ENCODE data around the gene PAPSS2.

Gene PAPSS2

DNA sequence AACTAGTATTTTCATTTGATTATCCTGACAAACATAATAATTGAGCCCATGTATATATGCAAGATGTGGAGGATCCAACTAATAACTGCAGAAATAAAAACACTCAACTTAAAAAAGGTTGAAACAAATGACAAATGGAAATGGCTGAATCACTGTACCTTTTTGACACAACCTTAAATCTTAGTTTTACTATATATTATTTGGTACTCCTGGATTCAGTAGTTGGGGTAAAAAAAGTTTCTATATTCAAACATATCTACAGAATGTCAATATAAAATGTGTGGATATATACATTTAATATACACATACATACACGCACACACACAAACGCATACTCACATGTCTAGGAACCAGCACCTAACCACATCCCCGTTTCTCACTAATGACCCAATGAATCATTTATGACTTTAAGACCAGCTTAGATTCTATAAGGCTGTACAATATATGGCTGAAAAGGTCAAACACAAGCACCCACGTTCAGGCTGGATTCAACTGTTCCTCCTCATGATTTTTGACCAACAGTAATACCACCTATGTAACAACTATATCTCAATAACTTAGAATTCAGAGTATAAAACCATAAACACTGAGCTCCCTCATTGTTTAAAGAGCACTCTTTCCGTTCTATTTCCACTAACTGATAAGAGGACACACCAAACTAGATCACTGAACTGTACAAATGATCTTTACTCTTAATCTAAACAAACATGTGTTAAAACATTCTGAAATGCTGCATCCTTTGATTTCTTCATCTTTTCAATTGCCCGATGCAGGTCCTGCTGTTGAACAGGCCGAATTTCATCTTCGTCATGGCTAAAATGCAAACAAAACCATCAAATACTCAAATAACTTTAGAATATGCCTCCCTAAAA lies 94.6 kb downstream of the PAPSS2 start:
- DNase-seq: no peak

DNA sequence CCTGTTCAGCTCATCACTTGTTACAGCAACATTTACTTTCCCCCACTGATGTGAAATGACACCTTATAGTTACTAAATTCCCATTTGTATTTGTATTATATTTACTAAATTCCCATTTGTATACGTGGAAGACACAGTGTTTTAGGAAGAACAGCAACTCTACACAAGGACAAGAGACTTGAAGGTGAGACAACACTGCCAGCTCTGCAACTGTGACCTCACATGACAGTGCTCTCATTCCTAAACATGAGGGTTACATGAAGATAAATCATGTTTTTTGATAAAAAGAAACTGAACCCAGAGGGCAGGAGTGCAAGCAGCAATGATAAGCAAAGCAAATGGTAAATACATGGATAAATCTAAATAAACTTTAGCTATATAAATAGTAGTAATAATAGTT lies 98.0 kb downstream of the PAPSS2 start:
- no peak for DNase-seq

DNA sequence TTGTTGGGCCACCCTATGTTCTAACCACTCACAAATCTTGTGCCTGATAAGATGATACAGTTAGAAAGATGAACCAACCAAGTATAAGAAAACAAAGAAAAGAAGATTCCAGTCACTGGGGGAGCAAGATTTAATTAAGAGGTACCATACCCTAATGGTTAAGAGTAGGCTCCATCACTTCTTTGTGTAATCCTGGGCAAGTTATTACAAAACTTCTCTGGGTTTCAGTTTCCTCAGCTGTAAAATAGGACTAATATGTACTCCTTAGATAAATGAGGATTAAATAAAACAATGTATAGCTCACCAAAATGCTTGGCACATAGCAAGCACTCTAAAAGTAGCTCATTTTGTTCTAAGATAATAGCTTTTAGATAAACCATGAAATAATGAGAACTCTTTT lies 99.9 kb downstream of the PAPSS2 start:
- DNase-seq: no peak

DNA sequence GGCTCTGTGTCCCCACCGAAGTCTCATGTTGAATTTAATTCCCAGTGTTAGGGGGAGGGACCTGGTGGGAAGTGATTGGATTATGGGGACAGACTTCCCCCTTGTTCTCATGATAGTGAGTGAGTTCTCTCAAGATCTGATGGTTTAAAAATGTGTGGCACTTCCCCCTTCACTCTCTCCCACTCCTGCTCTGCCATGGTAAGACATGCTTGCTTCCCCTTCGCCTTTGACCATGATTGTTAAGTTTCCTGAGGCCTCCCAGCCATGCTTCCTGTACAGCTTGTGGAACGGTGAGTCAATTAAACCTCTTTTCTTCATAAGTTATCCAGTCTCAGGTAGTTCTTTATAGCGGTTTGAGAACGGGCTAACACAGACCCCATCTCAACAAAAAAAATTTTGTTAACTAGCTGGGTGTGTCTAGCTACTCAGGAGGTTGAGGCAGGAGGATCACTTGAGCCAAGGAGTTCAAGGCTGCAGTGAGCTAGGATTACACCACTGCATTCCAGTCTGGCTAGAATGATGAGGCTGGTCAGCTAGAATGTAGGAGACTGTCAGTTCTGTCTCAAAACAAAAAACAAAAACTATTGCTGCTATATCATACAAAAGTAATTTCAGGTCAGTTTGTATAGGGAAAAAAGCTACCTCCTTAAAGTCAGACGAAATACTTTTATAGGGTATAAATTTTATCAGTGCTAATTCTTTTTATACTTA lies 100.7 kb downstream of the PAPSS2 start:
- DNase-seq: no peak

DNA sequence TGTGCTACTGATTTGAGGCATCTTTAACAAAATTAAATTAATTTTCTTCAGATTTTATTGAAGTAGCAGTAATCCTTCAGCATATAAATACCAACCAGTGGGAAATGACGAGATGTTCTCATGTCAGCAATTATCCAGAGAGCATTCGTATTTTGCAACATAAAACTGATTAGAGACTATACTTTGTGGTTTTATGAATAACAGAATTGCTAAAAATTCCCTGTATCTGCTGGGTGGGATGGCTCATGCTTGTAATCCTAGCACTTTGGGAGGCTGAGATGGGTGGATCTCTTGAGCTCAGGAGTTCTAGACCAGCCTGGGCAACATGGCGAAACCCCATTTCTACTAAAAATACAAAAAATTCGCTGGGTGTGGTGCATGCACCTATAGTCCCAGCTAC lies 101.5 kb downstream of the PAPSS2 start:
- DNase-seq: no peak

DNA sequence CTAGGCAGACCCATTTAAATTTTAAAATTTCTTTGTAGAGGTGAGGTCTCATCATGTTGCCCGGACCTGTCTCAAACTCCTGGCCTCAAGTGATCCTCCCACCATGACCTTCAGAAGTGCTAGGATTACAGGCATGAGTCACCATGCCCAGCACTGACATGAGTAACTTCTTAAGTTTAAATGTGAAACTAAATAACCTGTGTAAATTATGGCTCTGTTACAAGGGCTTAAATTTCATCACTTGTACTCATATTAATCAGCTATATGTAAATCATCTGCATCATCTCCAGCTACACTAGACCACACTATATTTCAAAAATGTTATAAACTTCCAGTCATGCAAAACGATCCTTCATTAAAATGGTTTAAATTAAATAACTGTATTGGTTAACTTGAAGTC lies 102.2 kb downstream of the PAPSS2 start:
- no peak for DNase-seq

DNA sequence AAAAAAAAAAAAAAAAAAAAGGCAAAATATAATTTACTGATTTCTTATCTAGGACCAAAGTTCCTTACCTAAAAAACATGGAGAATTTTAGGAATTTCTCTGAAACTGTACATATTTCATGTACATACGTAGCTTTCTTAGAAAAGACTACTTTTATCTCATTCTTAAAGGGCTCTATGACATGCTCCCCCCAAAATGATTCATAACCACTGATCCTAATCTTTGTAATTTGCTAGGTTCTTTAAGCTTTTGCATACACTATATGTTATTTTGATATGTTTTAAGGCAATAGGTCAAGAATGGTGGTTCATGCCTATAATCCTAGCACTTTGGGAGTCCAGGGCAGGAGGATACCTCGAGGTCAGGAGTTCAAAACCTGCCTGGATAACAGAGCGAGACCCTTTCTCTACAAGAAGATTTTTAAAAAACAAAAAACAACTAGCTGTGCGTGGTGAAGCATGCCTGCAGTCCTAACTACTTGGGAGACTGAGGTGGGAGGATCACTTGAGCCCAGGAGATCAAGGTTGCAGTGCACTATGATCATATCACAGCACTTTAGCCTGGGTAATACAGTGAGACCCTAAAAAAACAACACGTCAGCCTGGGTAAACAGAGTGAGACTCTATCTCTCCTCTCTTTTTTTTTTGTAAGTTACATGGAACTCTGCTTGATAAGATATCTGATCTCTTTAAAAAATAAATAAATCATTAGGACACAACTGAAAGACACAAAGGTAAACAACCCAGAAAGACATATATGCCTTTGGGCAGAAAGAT lies 103.6 kb downstream of the PAPSS2 start:
- DNase-seq: no peak

DNA sequence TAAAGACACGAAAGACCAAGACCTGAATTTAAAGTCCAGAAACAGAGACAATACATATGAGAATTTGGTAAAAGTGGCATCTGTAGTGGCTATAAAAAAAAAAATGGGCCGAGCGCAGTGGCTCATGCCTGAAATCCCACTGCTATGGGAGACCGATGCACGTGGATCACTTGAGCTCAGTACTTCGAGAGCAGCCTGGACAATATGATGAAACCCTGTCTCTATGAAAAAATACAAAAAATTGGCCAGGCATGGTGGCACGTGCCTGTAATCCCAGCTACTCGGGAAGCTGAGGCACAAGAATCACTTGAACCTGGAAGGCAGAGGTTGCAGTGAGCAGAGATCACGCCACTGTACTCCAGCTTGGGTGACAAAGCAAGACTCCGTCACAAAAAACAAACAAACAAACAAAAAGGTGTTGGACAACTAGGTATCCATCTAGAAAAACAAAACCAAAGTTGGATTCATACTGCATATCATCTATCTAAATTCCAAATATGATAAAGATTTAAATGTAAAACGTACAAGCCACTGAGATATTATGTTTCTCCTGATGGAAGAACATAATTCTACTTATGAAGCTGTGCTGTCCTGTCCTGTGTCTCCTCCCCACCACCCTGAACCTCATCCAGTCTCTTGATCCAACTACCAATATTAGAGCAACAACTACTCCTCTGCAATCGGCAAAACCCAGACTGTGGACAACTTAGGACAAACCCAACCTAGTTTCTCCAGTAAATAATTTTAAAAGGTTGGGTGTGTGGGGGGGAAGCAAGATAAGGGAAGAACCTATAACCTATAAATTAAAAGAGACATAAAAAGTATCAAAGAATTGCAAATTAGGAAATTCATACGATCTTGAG lies 104.6 kb downstream of the PAPSS2 start:
- DNase-seq: no peak

DNA sequence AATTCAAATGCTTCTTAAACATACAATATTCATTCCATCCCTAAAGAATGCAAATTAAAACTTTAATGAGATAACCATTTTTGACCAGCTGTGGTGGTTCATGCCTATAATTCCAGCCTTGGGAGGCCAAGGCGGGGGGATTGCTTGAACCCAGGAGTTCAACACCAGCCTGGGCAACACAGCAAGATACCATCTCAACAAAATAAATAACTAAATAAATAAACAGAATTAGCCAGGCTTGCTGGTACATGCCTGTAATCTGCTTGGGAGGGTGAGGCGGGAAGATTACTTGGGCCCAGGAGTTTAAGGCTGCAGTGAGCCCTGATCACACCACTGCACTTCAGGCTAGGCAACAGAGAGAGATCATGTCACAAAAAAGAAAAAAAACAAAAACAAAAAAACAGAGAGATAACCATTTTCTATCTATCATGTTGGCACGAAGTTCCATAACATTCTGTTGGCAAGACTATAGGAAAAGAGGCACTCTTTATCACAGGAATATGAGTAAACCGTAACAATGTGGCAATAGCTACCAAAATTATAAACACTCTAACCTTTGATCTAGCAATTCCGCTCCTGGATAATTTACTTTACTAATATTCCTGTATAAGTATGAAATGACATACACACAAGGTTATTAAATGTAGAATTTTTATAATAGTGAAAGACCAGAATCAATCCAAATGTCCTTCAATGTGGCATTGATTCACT lies 106.1 kb downstream of the PAPSS2 start:
- no peak for DNase-seq

DNA sequence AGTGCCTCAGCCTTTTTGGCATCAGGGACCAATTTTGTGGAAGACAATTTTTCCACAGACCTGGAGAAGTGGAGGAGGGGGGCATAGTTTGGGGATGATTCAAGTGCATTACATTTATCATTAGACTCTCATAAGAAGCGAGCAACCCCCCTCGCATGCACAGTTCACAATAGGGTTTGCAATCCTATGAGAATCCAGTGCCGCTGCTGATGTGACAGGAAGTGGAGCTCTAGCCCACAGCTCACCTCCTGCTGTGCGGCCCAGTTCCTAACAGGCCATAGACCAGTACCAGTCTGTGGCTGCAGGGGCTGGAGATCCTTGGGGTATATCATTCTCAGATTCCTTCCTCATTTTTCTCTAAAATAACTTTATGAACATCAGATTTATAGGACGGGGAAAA lies 107.6 kb downstream of the PAPSS2 start:
- DNase-seq: no peak

DNA sequence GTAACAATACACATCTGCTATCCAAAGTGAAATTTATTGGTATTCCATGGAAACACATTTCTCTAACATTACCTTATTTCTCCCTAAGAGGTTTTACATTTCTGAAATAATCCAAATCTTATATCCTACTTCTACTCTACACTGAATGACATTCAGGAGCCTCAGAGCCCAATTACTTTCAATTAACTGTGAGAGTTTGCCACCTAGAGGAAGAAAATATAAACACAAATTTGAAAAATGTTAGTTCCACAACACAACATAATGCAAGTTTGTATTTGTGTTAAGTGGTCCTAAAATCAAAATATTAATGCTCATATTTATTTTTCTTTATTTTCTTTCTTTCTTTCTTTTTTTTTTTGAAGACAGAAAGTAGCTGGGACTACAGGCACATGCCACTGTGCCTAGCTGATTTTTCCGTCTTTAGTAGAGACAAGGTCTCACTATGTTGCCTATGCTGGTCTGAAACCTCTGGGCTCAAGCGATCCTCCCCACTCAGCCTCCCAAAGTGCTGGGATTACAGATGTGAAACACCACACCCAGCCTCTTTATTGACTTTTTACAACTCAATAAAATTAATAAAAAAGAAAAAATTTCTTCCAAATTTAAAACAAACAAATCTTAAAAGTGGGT lies 112.3 kb downstream of the PAPSS2 start:
- peak in 2 of 3 experiments; percentile 24 to 40 for DNase-seq

DNA sequence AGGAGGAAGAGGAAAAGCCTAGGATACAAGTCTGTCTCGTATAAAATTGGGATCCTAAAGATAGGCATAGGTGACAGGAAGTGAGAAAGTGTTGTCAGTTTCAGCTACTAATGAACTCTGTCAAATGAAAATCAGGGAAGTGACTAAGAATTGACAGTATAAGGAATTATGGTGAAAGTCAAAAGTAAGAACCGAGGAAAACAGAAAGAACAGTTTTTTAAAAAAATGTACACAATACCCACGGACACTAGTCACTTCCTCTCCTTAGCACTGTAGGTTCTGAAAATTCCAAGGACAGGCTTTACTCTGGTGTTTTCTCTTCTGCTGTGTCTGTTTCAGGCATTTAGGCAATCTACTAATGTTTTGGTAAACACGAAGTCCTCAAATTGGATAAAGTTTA lies 116.1 kb downstream of the PAPSS2 start:
- DNase-seq: no peak

DNA sequence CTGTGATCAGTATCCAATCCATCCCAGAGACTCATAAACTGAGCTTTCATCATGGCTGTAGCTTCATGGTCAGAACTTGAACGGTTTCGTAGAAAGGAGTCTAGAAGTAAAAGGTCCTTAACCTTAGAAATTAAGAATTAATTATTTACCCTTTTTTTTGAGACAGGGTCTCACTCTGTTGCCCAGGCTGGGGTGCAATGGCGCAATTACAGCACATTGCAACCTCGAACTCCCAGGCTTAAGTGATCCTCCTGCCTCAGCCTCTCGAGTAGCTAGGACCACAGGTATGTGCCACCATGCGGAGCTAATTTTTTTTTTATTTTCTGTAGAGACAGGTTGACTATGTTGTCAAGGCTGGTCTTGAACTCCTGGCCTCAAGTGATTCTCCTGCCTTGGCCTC lies 116.7 kb downstream of the PAPSS2 start:
- DNase-seq: no peak

DNA sequence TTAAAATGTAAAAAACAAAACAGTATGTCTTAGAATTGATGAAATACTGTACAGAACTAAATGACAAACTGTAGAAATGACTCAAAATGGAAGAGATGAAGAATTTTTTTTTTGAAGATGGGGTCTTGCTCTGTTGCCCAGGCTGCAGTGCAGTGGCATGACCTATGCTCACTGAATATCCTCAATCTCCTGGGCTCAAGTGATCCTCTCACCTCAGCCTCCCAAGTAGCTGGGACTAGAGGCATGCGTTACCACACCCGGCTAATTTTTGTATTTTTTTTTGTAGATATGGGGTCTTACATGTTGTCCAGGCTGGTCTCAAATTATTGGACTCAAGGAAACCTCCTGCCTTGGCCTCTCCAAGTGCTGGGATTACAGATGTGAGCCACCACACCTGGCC lies 121.9 kb downstream of the PAPSS2 start:
- no peak for DNase-seq

DNA sequence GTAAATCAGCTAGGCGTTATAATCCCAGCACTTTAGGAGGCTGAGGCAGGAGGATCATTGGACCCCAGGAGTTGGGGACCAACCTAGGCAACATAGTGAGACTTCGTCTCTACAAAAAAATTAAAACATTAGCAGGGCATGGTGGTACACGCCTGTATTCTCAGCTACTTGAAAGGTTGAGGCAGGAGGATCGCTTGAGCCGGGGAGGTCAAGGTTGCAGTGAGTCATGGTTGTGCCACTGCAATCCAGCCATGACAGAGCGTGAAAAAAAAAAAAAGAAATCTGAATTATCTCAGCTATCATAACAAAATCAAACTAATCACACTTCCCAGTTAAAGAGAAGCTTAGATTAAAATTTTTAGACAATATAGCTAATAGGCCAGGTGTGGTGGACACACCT lies 123.0 kb downstream of the PAPSS2 start:
- no peak for DNase-seq

DNA sequence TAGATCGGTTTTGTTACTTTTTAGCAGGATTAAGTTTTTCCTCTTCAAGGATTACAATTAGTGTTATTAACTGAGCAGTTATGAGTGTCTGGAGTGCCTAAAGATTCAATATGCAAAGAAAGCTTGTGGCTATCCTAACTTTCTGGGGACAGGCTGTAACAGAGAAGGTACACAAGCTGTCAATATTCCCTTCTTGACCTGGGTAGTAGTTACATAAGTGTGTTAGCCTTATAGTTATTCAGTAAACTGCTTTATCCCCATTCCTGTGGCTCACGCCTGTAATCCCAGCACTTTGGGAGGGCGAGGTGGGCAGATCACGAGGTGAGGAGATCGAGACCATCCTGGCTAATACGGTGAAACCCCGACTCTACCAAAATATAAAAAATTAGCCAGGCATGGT lies 126.7 kb downstream of the PAPSS2 start:
- DNase-seq: no peak

DNA sequence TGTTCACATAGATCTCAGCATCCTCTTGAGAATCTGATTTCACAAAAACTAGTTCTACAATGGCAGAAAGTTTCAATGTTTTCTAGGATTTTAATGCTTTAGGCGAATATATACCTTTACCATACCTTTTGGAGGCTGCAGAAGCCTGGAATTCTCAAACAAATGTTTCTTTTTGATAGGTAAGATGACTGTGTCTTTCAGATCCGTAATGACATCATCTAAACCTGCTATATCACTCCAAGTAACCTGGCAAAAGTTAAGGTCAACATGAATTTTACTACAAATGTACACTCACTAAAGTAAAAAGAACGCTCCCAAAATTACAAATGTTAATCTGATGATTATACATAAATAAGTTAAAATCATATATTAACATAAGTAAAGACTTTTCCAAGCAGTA lies 130.5 kb downstream of the PAPSS2 start:
- DNase-seq: no peak

DNA sequence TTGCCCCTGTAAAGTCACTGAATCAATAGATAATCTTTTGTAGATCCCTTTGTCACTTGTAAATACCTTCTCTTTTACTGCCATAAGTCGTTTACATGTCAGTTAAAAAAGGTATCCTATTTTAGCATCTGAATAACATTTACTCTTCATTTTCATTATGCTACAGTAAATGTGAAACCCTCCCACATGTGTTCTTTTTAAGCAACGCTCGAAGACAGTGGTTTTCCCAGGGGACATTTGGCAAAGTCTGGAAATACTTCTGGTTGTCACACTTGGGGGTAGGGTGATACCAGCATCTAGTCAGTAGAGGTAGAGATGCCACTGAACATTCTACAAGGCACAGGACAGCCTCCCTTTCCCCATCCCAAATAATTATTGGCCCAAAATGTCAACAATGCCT lies 134.6 kb downstream of the PAPSS2 start:
- no peak for DNase-seq

Data from NCI-H1417 (cell line).